ENCODE results near the gene TPRG1L. TPM values are rescaled to one million over a fixed set of nuclear protein-coding genes. Genes with fewer than 3 reads are reported as not detected.

Gene TPRG1L
- total and polyA plus RNA-seq, 10 of the 15 experiments (the other 5 are each of a cell fraction or from before 2014, with no cell fraction given), result 1.5 to 16.5 (median 8.0) TPM

GRCh38 chr1:3623441-3624199 is 1.2 kb upstream of the TPRG1L start:
- peak overlapping the region; percentile 11 for H3K9ac ChIP-seq (ENCODE audit: control insufficient read depth, insufficient read depth, low read length)
- peaks cover 5% of the 10 kb centered on the region; the same call in 1 of the 2 replicates for H3K4me1 ChIP-seq (ENCODE audit: control insufficient read depth, insufficient read depth, low read length)
- ChIA-PET SMC1A (ENCODE audit: uncharacterized antibody, unreplicated experiment) (interaction anchor here (1.5 kb wide), 1 partner anchor 14 kb away, joined by 5 read pairs; no protein-coding TSS in a partner anchor), CTCF (interaction anchor here (0.6 to 0.9 kb wide), 4 partner anchors 9 to 1173 kb away, joined by 3 to 4 read pairs (median 3); no protein-coding TSS in a partner anchor), POLR2A (no interaction called here), RAD21 (ENCODE audit: unreplicated experiment) (interaction anchor here (0.7 to 1.1 kb wide), 2 partner anchors 101 kb away, joined by 3 to 4 read pairs; no protein-coding TSS in a partner anchor)
- H3K4me2 ChIP-seq (ENCODE audit: control insufficient read depth, insufficient read depth), result peak overlapping the region; percentile 93
- H3K27me3 ChIP-seq (replicated peaks in 1 of 2; ENCODE audit: control insufficient read depth in 2 of 2, insufficient read depth in 2 of 2, low read length in 1 of 2), result no peaks in the 10 kb centered on the region; a peak in 1 of 4 replicates
- no peak for FAIRE-seq
- H3K4me3 ChIP-seq, result peak overlapping the region; percentile 73
- BruUV-seq (replicated peaks), result no TSS peak
- no peaks in the 10 kb centered on the region for H3K79me2 ChIP-seq (ENCODE audit: control insufficient read depth, insufficient read depth, low read length)
- H3K36me3 ChIP-seq (ENCODE audit: control insufficient read depth in 2 of 2, insufficient read depth in 2 of 2, low read length in 1 of 2), result peaks cover 0 to 2% of the 10 kb centered on the region in 2 experiments; a peak in 3 of 4 replicates
- H3K9me3 ChIP-seq (replicated peaks; ENCODE audit: control insufficient read depth, insufficient read depth, low read length), result no peaks in the 10 kb centered on the region
- no peaks in the 10 kb centered on the region for H4K20me1 ChIP-seq (ENCODE audit: control insufficient read depth, insufficient read depth)
- peak overlapping the region; percentile 88 for H2AFZ ChIP-seq (ENCODE audit: control insufficient read depth, low read depth, low read length)
- DNase-seq (ENCODE audit: low read depth, low spot score), result no peak
- TF ChIP-seq SKIL (IDR thresholded peaks at IDR 0.05; ENCODE audit: low read depth, poor library complexity, severe bottlenecking), result no peak
- TF ChIP-seq E4F1 (IDR thresholded peaks at IDR 0.05; ENCODE audit: borderline replicate concordance, partially characterized antibody), result no peak
- no peak for TF ChIP-seq REST (IDR thresholded peaks at IDR 0.05; ENCODE audit: low read depth, low read length)
- TF ChIP-seq CBFB (IDR thresholded peaks at IDR 0.05; ENCODE audit: low read depth), result no peak
- no peak for TF ChIP-seq CHD4 (IDR thresholded peaks at IDR 0.05)
- TF ChIP-seq ZZZ3 (IDR thresholded peaks at IDR 0.05; ENCODE audit: control insufficient read depth, insufficient read length, low read depth), result no peak
- no peak for TF ChIP-seq ZNF24 (IDR thresholded peaks at IDR 0.05)
- TF ChIP-seq ATF7 (IDR thresholded peaks at IDR 0.05; ENCODE audit: low read depth), result no peak
- TF ChIP-seq MEF2A (IDR thresholded peaks at IDR 0.05; ENCODE audit: insufficient read depth, low read depth, low read length), result no peak
- intact Hi-C loops (cut with micrococcal nuclease; ENCODE audit: unreplicated experiment), result loop anchor here (2.0 kb wide), 1 partner anchor 27 kb away; the partner anchor contains the start of gene WRAP73
- in situ Hi-C loops (cut with MboI), result loop anchor here (10.0 kb wide), 1 partner anchor 139 kb away; no protein-coding TSS in a partner anchor
- H3K27ac ChIP-seq (ENCODE audit: control insufficient read depth, insufficient read depth), result no peak overlapping the region; the same call in 1 of the 2 replicates
- WGBS (ENCODE audit: insufficient coverage, insufficient replicate concordance, low lambda C conversion rate, missing lambda C conversion rate), result 25% methylated on average over 23 of the region's 23 CpGs
- ATAC-seq, result no peak

Measured in GM12878 (cell line).